ENCODE measurements around the gene EFCAB10. TPM values are rescaled to one million over a fixed set of nuclear protein-coding genes. Genes with fewer than 3 reads are reported as not detected.

The EFCAB10 gene
- total RNA-seq, 1 experiment from 2014 or later: not detected

DNA sequence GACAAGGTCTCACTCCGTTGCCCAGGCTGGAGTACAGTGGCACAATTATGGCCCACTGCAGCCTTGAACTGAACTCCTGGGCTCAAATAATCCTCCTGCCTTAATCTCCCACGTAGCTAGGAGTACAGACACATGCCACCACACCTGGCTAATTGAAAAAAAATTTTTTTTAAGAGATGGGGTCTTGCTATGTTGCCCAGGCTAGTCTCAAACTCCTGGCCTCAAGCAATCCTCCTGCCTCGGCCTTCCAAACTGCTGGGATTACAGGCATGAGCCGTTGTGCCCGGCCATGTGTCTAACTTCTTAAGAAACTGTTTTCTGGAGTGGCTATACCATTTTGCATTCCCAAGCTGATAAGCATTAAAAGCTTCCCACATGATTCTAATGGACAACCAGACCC lies 9.5 kb upstream of the EFCAB10 start:
- no peak overlapping the region for H3K4me3 Mint-ChIP-seq (ENCODE audit: unreplicated experiment)
- no peaks in the 10 kb centered on the region for H3K9me3 Mint-ChIP-seq (ENCODE audit: unreplicated experiment)
- TF ChIP-seq, protein P1, sequence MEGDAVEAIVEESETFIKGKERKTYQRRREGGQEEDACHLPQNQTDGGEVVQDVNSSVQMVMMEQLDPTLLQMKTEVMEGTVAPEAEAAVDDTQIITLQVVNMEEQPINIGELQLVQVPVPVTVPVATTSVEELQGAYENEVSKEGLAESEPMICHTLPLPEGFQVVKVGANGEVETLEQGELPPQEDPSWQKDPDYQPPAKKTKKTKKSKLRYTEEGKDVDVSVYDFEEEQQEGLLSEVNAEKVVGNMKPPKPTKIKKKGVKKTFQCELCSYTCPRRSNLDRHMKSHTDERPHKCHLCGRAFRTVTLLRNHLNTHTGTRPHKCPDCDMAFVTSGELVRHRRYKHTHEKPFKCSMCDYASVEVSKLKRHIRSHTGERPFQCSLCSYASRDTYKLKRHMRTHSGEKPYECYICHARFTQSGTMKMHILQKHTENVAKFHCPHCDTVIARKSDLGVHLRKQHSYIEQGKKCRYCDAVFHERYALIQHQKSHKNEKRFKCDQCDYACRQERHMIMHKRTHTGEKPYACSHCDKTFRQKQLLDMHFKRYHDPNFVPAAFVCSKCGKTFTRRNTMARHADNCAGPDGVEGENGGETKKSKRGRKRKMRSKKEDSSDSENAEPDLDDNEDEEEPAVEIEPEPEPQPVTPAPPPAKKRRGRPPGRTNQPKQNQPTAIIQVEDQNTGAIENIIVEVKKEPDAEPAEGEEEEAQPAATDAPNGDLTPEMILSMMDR (IDR thresholded peaks at IDR 0.05; ENCODE audit: insufficient read depth in 1 of 2, low read depth in 1 of 2, low read length in 1 of 2, severe bottlenecking in 1 of 2, unreplicated experiment in 1 of 2): no peak
- ChIA-PET CTCF (no interaction called here), POLR2A (no interaction called here)
- no peaks in the 10 kb centered on the region for H3K4me1 Mint-ChIP-seq (ENCODE audit: low read depth, unreplicated experiment)
- no peaks in the 10 kb centered on the region for H3K27me3 Mint-ChIP-seq (ENCODE audit: insufficient read depth, unreplicated experiment)
- H3K4me3 ChIP-seq (ENCODE audit: low read depth, low read length): no peak overlapping the region
- H3K36me3 Mint-ChIP-seq (ENCODE audit: insufficient read depth, unreplicated experiment): no peaks in the 10 kb centered on the region
- BruUV-seq (replicated peaks): no TSS peak
- no peaks in the 10 kb centered on the region for H3K36me3 ChIP-seq (ENCODE audit: control insufficient read depth, insufficient read depth, low read length)
- no peaks in the 10 kb centered on the region for H3K4me1 ChIP-seq
- no peak overlapping the region for H3K27ac Mint-ChIP-seq (ENCODE audit: unreplicated experiment)
- no peak for DNase-seq
- H3K9me3 ChIP-seq: no peaks in the 10 kb centered on the region
- intact Hi-C loops (cut with micrococcal nuclease; ENCODE audit: unreplicated experiment): no loop called here
- H3K27me3 ChIP-seq (replicated peaks; ENCODE audit: control insufficient read depth, insufficient read depth, low read length): no peaks in the 10 kb centered on the region

DNA sequence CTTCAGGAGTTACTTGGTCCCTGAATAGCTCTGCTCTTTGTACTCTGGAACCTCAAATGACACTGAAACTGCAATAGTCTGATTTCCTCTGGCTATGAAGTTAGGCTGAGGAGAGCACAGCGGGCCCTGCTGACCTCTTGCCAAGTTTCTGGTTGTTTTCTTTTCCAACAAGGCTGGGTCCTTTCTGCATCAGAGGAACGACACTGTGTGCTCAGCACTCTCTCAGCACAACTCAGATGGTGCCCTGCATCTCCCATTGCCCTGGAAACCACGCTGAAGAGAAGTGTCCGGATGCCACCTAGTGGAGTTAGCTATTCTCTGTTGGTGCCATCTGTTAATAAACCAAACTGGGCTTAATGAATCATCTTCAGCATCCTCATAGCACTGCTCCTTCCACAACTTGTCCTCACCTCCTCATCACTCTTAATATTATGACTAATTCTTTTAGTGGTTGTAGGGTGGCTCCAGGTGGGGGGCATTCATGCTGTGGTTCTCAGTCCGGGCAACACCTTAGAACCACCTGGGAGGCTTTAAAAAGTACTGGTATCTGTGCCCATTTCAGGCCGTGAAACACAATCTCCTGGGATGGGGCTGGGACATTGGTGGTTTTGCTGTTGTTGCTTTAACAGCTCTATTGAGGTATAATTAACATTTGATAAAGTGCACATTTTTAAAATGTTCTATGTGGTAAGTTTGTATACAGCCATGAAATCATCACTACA lies 8.2 kb upstream of the EFCAB10 start:
- ChIA-PET POLR2A (interaction anchor here (1.1 kb wide), 1 partner anchor 58 kb away, joined by 3 read pairs; no protein-coding TSS in a partner anchor), CTCF (interaction anchor here (0.6 to 1.0 kb wide), 5 partner anchors 10 to 448 kb away, joined by 3 to 15 read pairs (median 3); partner anchors contain the start of gene RINT1)
- intact Hi-C loops (cut with micrococcal nuclease; ENCODE audit: unreplicated experiment): loop anchor here (1.0 to 2.0 kb wide), 3 partner anchors 57 to 666 kb away; partner anchors contain the start of gene RINT1
- Histone ChIP-seq H3K36me3 (ENCODE audit: control insufficient read depth, insufficient read depth, low read length) (no peaks in the 10 kb centered on the region), H3K4me3 (ENCODE audit: low read depth, low read length) (no peak overlapping the region), H3K27me3 (replicated peaks; ENCODE audit: control insufficient read depth, insufficient read depth, low read length) (no peaks in the 10 kb centered on the region), H3K4me1 (no peaks in the 10 kb centered on the region), H3K9me3 (no peaks in the 10 kb centered on the region)
- BruUV-seq (replicated peaks): no TSS peak
- TF ChIP-seq, protein P1 (IDR thresholded peaks at IDR 0.05; ENCODE audit: insufficient read depth in 1 of 2, low read depth in 1 of 2, low read length in 1 of 2, severe bottlenecking in 1 of 2, unreplicated experiment in 1 of 2): peak; percentile 40 to 66
- Mint-ChIP-seq H3K4me3 (ENCODE audit: unreplicated experiment) (no peak overlapping the region), H3K9me3 (ENCODE audit: unreplicated experiment) (peaks cover 5% of the 10 kb centered on the region), H3K27ac (ENCODE audit: unreplicated experiment) (no peak overlapping the region), H3K4me1 (ENCODE audit: low read depth, unreplicated experiment) (no peaks in the 10 kb centered on the region), H3K36me3 (ENCODE audit: insufficient read depth, unreplicated experiment) (no peaks in the 10 kb centered on the region), H3K27me3 (ENCODE audit: insufficient read depth, unreplicated experiment) (no peaks in the 10 kb centered on the region)
- DNase-seq: peak; percentile 63 to 66

DNA sequence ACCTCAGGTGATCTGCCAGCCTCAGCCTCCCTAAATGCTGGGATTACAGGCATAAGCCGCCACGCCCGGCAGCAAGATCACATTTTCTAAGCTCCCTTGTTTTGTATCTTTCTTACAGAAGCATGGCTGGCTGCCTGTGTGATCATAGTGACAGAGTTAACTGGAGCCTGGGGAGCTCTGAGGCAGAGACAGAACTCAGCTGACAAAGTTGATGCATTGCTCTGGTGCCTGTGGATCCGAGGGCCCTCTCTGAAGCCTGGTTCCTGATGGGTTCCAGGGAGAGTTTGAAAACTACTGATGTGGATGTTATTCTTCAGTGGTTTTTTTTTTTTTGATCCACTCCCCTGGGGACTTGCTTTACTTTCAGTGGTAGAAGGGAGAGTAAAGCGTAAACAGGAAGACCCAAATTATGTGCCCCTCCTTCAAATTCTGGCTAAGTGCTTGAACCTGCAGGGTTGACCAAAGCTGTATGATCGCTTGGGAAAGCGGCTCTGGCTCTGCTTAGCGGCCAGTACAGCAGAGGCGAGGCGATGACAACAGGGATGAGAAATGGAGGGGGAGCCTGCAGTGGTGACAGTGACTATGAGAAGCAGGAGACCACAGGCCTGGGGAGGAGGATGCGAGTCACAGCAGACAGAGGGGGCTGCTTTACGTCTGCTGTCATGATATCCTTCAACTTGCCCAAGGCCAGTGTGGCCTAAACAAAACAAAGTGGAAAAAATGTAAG lies 6.8 kb upstream of the EFCAB10 start:
- H3K4me3 ChIP-seq (ENCODE audit: low read depth, low read length): no peak overlapping the region
- POLR2A ChIA-PET: no interaction called here
- no peaks in the 10 kb centered on the region for H3K27me3 ChIP-seq (replicated peaks; ENCODE audit: control insufficient read depth, insufficient read depth, low read length)
- Mint-ChIP-seq H3K4me3 (ENCODE audit: unreplicated experiment) (no peak overlapping the region), H3K27ac (ENCODE audit: unreplicated experiment) (no peak overlapping the region), H3K36me3 (ENCODE audit: insufficient read depth, unreplicated experiment) (no peaks in the 10 kb centered on the region), H3K9me3 (ENCODE audit: unreplicated experiment) (peaks cover 12% of the 10 kb centered on the region), H3K4me1 (ENCODE audit: low read depth, unreplicated experiment) (no peaks in the 10 kb centered on the region), H3K27me3 (ENCODE audit: insufficient read depth, unreplicated experiment) (no peaks in the 10 kb centered on the region)
- no peaks in the 10 kb centered on the region for H3K36me3 ChIP-seq (ENCODE audit: control insufficient read depth, insufficient read depth, low read length)
- DNase-seq: no peak
- intact Hi-C loops (cut with micrococcal nuclease; ENCODE audit: unreplicated experiment): loop anchor here (2.0 kb wide), 1 partner anchor 55 kb away; the partner anchor contains the start of gene RINT1
- H3K4me1 ChIP-seq: no peaks in the 10 kb centered on the region
- TF ChIP-seq, protein P1 (IDR thresholded peaks at IDR 0.05; ENCODE audit: insufficient read depth in 1 of 2, low read depth in 1 of 2, low read length in 1 of 2, severe bottlenecking in 1 of 2, unreplicated experiment in 1 of 2): no peak
- BruUV-seq (replicated peaks): no TSS peak
- CTCF ChIA-PET: no interaction called here
- peaks cover 7% of the 10 kb centered on the region; the same call in 1 of the 2 replicates for H3K9me3 ChIP-seq

Data from Caco-2 (cell line).